KG1 (cell line): Measurements from ENCODE around the gene WFS1.

Experiments used
- DNase-seq: peaks from one replicate; lab custom pipeline; 2025; lab: John Stamatoyannopoulos, UW

The WFS1 gene

GRCh38 chr4:6262176-6262575 lies 7.5 kb upstream of the WFS1 start:
- DNase-seq: no peak

GRCh38 chr4:6262847-6263487 lies 6.7 kb upstream of the WFS1 start:
- DNase-seq: no peak

DNA sequence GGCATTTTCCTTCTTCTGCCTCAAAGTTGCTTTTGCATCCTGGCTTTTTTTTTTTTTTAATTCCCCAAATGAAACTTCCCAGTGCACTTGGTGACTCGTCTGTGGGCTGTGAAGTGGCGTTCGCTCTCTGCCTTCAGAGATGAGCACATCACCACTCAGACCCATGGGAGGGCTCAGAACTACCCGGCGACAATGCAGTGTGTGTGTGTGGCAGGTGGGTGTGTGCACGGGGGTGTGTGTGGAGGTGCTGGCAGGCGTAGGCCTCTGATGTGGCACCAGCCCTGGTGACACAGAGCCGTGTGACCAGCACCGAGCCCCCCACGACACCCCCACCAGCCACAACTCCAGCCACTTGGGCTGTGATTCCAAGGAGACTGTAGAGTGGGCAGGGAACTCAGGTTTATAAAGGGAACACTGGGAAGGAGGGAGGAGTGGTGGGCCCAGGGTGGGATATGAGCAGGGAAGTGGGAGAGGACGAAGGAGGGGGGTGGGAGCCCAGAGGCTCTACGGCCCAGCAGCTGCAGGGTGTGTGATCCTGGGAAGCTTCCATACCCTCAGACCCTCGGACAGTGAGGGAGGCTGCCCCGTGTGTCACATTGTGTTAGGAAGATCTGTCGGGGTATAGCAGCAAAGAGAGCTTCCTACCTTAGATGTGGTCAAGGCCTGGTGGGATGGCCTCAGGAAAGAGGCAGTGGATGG lies 6.0 kb upstream of the WFS1 start:
- DNase-seq: no peak

GRCh38 chr4:6264225-6264540 lies 5.5 kb upstream of the WFS1 start:
- no peak for DNase-seq

DNA sequence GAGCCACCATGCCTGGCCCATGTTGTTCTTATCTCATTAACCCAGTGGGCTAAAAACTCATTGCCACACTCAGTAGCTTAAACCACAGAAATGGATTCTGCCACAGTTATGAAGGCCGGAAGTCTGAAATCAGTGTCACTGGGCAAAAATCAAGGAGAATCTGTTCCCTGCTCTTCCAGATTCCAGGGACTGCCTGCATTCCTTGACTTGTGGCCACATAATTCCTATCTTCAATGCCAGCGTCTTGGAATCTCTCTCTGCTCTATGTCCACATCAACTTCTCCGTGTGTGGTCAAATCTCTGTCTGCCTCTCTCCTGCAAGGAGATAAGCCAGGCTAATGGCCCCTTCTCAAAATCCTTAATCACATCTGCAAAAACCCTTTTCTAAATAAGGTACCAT lies 4.1 kb upstream of the WFS1 start:
- DNase-seq: no peak

DNA sequence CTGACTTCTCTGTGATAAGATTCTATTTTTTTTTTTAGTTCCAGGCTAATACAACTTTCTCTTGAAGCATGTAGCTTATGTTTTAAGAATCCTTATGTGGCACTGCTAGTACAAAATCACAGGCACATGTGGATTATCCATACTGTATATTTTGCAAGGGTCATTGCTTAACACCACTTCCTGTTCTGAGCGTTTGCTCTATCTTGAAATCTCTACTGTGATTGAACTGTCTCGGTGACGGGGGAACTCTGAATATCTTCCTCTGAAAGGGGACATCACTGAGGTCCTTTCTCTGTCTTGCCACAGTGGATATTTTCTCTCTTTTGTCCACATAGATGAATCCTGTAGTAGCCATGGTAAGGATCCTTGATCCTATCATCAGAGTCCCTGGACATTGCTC lies 2.1 kb upstream of the WFS1 start:
- no peak for DNase-seq

- no peak for DNase-seq
These were observed 717 bp upstream of the WFS1 start for GRCh38 chr4:6268650-6269615.

DNA sequence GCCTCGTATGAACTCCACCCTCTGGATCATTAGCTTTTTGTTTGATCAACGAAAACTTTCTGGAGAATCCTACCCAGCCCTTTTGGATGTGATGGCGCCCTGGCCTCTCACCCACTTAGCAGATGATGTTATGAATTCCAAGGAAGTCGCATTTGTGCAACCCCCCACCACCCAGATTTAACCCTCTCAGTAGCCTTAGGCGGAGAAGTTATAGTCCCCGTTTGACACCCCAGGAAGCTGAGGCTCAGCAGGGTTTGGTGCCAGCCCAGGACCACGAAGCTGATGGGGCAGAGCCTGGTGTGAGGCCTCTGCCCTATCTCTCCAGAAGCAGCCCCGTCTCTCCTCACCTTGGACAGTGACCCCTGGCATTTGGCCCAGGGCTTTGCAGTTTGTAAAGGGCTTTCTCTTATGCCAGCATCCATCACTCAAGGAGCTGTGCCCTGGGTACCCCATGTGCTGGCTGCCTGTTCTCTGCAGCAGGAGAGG lies 1.0 kb downstream of the WFS1 start:
- no peak for DNase-seq

DNA sequence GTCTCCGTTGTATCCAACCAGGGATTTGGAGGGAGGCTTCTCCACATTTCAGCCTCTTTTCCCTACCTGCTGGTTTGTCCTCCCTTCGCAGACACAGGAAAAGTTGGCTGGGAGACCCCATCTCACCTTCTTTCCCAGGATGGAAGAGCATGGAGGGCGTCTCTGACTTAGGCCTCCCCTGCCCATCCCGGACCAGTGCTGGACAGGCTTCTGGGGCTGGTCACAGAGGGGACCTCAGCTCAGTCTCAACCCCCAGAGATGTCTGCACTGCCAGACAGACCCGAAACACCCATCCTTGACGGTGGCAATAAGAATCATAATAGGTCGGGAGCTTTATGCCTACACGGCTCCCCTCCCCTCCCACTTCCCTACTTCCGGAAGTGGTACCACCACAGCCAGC lies 1.6 kb downstream of the WFS1 start:
- no peak for DNase-seq

GRCh38 chr4:6271701-6272465 lies 2.2 kb downstream of the WFS1 start:
- no peak for DNase-seq

DNA sequence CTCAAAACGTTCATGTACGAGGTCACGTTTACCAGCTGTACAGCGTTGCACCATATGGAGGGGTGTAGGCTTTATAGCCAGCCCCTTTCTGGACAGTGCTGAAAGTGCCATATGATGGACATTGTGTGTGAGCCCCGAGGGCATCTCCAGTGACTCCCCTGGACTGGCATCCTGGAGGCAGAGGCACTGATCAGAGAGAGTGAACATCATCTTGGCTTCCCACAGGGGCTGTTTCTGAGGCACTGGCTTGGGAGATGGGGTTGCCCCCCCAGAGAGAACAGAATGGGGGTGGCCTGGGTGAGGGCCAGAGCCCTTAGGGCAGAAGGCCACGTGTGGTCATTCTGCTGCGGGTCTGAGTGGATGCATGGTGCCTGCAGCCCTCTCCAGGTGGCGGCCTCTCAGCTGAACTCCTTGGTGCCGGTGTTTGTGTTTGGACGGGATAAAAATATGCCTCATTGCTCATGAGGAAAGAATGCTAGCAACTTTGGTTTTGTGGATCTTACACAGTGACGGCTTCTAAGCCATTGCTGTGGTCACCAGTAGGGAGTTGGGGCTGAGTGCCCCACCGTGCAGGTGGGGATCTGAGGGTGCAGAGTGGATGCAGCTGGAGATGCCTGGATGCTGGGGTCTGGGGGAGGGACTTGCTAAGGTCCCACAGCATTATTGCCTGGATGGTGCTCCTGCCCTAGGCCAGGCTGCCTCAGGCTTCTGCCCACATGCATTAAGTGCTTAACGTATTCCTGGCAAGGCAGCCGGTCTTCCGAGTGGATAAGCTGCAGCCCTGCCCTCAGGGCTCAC lies 3.4 kb downstream of the WFS1 start:
- DNase-seq: no peak

- DNase-seq: no peak
These were observed 4.0 kb downstream of the WFS1 start for GRCh38 chr4:6273661-6273990.

DNA sequence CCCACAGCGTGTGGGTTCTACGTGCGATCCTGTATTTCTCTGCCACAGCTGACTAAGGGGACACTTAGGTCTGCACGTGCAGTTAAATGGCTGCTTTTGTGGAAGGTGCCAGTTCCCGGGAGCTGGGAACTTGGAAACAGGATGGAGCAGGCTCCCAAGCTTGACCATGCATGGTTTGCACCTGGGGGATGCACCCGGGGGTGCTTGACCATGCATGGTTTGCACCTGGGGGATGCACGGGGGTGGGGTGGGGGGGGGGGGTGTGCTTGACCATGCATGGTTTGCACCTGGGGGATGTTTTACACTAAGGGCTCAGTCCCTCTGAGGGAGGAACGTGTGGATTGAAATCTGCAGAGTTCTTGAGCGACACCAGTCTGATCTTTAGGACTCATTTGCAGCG lies 5.7 kb downstream of the WFS1 start:
- no peak for DNase-seq

DNA sequence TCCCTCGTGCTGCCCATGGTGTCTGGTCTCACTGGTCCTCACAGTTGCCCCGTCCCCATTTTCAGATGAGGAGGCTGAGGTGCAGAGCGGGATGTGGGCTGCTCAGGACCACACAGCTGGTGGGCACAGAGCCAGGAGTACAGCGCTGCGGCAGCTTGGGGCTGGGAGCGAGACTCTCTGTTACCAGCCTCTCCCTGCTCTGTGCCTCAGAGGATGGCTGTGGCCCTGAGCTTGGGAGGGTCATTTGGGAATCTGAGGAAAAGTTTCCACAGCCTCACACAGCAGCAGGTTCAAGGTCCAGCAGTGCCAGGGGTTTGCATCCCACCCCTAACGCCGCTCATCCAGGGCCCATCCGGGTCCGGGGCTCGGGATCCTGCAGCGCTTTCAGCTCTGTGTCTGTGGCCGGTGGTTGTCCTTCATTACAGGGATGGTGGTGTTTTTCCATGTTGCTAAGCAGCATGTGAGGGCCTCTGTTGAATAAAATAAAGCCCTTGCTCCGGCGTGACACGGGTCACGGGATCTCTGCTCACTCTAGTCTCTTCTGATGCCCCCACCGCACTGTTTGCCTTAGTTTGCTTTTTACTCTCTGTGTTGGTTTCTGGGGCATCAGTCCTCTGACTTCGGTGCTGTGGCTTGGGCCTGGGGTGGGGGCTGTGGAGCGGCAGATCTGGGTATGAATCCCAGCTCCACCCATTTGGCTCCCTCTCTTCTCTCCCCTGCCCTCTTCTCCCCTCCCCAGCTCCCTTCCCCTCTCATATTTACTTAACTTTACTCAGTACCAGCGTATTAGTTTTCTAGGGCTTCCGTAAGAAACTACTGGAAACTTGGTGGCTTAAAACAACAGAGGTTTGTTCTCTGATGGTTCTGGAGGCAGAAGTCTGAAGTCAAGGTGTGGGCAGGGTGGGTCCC lies 6.5 kb downstream of the WFS1 start:
- DNase-seq: no peak

DNA sequence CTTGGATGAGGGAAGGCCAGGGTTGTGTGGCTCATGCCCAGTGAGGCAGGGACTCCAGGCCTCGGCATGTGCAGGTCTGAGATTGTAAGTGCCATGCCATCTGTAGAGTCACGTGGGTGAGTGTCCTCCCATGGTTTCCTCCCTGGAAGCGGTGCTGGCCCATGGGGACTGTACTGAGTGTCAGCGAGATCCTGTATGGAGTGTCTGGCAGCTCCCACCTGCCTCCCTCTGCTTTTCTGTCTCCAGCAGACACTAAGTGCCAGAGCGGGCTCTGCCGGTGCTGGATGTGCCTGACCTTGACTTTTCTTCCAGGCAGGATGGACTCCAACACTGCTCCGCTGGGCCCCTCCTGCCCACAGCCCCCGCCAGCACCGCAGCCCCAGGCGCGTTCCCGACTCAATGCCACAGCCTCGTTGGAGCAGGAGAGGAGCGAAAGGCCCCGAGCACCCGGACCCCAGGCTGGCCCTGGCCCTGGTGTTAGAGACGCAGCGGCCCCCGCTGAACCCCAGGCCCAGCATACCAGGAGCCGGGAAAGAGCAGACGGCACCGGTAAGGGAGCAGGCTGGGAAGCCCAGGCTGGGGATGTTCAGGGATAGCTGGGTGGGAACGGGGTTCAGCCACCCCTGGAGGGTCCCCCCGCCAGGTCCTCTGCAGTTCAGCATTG lies 7.6 kb downstream of the WFS1 start:
- no peak for DNase-seq

GRCh38 chr4:6277935-6278800 lies 8.5 kb downstream of the WFS1 start:
- no peak for DNase-seq

DNA sequence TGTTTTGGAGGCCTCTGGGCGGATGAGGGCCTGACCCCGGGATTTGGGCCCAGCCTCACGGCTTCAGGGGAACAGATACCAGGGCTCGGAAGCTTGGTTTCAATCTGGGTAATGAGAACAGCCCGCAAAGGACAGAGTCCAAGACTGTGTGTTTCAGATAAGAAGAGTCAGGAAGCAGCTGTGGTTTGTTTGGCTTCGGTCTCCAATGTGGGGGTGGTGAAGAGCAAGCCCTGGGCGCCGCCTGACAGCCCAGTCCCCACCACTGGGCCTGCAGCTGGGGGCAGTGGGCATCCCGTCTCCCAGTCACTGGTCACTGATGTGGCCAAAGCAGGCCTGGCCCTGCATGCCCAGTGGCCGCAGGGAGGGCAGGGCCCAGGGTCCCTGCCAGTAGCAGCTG lies 9.1 kb downstream of the WFS1 start:
- DNase-seq: peak; percentile 55

DNA sequence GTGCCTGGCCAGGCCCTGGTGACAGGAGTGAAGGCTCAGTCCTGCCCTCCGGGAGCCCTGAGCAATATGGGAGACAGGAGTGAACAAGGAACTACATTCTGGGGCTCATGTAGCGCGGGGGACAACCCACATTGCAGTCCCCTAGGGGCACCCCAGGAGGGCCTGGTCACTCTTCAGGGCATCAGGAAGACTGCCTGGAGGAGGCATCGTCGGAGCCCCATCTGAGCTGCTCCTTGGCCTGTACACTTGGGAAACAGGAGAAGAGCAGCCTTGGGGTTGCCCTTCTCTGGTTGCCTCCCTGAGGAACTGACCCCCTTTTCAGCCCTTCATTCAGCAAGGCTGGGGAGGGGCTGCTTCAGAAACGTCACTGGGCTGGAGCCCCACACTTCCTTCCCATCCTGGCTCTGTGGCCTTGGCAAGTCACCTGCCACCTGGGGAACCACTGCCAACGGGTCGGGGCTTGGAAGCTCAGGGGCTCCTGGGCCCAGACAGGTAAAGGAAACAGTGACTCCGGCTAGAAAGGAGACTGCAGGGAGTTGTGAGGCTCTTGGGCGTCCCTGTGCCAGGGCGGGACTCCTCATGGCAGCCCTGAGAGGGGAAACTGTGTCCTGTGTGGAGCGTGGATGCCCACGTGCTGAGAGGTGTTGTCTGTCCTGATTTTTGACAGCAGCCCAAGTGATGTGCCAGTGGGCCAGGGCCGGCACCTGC lies 10.1 kb downstream of the WFS1 start:
- no peak for DNase-seq
